Large intestine (tissue), 3 donors: ENCODE measurements around the gene OCA2. TPM values are rescaled to one million over a fixed set of nuclear protein-coding genes. Genes with fewer than 3 reads are reported as not detected.
"Not testable (repeated sequence)": the region's sequence is repeated elsewhere in the genome, so short reads cannot be mapped to it uniquely, and the experiment has no call there.

Source experiments
- DNase-seq, 2 donors: peaks; one replicate each; pipeline versions ENCODE4 v3.0.0 to v3.0.0-alpha.2; 2013
- H3K27ac ChIP-seq: one replicate; pipeline ENCODE4 v1.5.1; 2013; ENCODE audit warnings: low read length
- H3K27me3 ChIP-seq: 2 replicates; pipeline ENCODE4 v1.6.1; 2013; ENCODE audit warnings: low read length; ENCODE audit not compliant: control insufficient read depth, insufficient read depth
- H3K36me3 ChIP-seq: 2 replicates; pipeline ENCODE4 v1.6.1; 2013; ENCODE audit warnings: low read length; ENCODE audit not compliant: control insufficient read depth, insufficient read depth
- H3K4me1 ChIP-seq: one replicate; pipeline ENCODE4 v1.6.1; 2013; ENCODE audit warnings: low read length; ENCODE audit not compliant: control insufficient read depth, insufficient read depth
- H3K4me3 ChIP-seq: one replicate; pipeline ENCODE4 v1.5.1; 2013; ENCODE audit warnings: low read length
- H3K9me3 ChIP-seq: one replicate; pipeline ENCODE4 v1.6.1; 2013; ENCODE audit warnings: mild to moderate bottlenecking, low read depth, low read length, moderate library complexity; ENCODE audit not compliant: control insufficient read depth
- WGBS: methylation state at CpG from one replicate; pipeline ENCODE4 v1.1.5; 2013; ENCODE audit warnings: low lambda C conversion rate; ENCODE audit not compliant: insufficient coverage; 5-methylcytosine and 5-hydroxymethylcytosine counted together
- polyA plus RNA-seq: library from polyadenylated mRNA; unstranded; fragments of 120-200 nt; gene quantifications from one replicate; pipeline ENCODE4 v1.2.1, GENCODE V29; 2013

The OCA2 gene
- polyA plus RNA-seq, 1 donor, result 6.5 TPM

DNA sequence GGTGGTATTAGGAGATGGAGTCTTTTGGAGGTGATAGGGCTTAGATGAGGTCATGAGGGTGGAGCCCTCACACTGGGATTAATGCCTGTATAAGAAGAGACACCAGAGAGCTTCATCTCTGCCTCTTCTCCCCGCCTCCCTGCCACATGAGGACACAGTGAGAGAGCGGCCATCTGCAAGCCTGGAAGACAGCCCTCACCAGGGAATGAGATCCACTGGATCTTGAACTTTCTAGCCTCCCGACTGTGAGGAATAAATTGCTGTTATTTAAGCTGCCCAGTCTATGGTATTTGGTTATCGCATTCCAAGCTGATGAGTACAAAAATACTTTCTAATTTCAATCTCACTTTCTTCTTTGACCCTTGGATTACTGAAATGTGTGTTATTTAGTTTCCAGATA is 121.4 kb downstream of the OCA2 start:
- no peaks in the 10 kb centered on the region for H3K9me3 ChIP-seq
- H3K27ac ChIP-seq, result no peak overlapping the region
- no peaks in the 10 kb centered on the region for H3K36me3 ChIP-seq
- no peaks in the 10 kb centered on the region for H3K4me1 ChIP-seq
- WGBS, result no CpG with 5 or more reads among the region's 4 CpGs
- no peak overlapping the region for H3K4me3 ChIP-seq
- DNase-seq, result no peak
- no peaks in the 10 kb centered on the region for H3K27me3 ChIP-seq

DNA sequence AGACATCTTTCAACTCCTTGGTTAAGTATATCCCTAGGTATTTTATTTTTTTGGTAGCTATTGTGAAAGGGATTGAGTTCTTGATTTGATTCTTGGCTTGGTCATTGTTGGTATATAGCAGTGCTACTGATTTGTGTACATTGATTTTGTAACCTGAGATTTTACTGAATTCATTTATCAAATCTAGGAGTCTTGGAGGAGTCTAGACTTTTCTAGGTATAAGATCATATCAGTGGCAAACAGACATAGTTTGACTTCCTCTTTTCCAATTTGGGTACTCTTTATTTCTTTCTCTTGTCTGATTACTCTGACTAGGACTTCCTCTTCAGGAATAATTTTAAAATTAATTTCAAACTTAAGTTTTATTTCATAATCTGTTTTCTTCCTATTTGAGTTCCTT is 125.2 kb downstream of the OCA2 start:
- no peak overlapping the region for H3K27ac ChIP-seq
- H3K9me3 ChIP-seq, result no peaks in the 10 kb centered on the region
- no peak for DNase-seq
- no peak overlapping the region for H3K4me3 ChIP-seq
- H3K27me3 ChIP-seq, result no peaks in the 10 kb centered on the region
- no peaks in the 10 kb centered on the region for H3K4me1 ChIP-seq
- H3K36me3 ChIP-seq, result no peaks in the 10 kb centered on the region

DNA sequence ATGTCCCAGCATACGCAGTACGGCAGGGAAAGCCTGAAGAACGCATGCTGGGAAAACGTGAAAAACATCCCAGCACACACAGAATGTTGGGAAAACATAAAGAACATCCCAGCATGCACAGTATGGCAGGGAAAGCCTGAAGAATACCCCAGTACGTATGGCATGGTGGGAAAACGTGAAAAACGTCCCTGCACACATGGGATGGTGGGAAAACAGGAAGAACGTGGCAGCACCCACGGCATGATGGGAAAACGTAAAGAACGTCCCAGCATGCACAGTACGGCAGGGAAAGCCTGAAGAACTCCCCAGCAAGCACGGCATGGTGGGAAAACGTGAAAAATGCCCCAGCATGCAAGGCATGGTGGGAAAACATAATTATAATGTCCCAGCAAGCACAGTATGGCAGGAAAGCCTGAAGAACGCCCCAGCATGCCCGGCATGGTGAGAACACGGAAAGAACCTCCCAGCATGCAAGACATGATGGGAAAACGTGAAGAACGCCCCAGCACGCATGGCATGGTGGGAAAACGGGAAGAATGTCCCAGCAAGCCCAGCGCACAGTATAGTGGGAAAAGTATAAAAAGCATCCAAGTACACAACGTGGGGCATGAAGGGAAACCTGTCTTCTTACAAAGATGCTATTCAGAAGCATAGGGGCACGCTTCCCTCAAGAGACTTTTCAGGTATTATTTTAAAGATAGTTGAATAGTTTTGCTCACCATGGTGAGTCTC is 128.3 kb downstream of the OCA2 start:
- Histone ChIP-seq H3K4me3 (no peak overlapping the region), H3K9me3 (no peaks in the 10 kb centered on the region), H3K4me1 (no peaks in the 10 kb centered on the region), H3K27ac (no peak overlapping the region), H3K36me3 (no peaks in the 10 kb centered on the region), H3K27me3 (no peaks in the 10 kb centered on the region)
- WGBS, result 100% methylated on average over 2 of the region's 24 CpGs
- DNase-seq, result no peak

DNA sequence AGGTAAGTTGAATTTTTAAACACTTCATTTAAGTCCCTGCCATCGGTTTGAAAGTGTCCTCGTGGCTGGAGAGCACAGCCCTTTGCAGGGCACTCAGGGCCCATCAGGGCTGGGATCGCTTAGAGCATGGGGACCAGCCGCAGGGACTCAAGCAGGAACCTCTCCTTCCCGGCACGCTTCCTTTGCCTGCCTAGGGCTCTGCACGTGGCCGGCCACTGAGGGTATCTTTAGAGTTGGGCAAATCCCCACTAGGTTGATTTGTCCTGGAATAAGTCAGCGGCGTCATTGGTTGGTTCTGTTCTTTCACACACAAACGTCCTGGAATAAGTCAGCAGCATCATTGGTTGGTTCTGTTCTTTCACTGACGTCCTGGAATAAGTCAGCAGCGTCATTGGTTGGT is 131.6 kb downstream of the OCA2 start:
- Histone ChIP-seq H3K4me3 (no peak overlapping the region), H3K27ac (no peak overlapping the region), H3K4me1 (no peaks in the 10 kb centered on the region), H3K9me3 (no peaks in the 10 kb centered on the region), H3K36me3 (no peaks in the 10 kb centered on the region), H3K27me3 (no peaks in the 10 kb centered on the region)
- WGBS, result no CpG with 5 or more reads among the region's 13 CpGs
- DNase-seq, result no peak

DNA sequence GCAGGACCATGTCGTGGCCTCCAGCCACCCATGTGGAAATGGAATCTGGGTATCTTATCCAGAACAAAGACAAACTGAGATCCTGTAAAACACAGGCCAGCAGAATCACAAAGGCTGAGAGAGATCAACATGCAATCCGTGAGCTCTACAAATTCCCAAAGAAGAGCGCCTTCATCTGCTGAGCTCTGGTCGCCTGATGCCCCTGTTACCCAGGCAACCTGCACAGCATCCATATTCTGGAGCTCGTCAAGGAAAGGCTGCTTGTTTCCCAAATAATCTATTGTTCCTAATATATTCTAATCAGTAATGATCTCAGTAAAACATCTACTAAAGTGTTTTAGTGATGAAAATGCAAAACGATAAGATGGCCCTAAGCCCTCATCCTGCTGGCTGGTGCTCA is 133.6 kb downstream of the OCA2 start:
- Histone ChIP-seq H3K9me3 (no peaks in the 10 kb centered on the region), H3K4me1 (no peaks in the 10 kb centered on the region), H3K27ac (no peak overlapping the region), H3K27me3 (no peaks in the 10 kb centered on the region), H3K36me3 (no peaks in the 10 kb centered on the region), H3K4me3 (no peak overlapping the region)
- no peak for DNase-seq
- WGBS, result no CpG with 5 or more reads among the region's 6 CpGs

DNA sequence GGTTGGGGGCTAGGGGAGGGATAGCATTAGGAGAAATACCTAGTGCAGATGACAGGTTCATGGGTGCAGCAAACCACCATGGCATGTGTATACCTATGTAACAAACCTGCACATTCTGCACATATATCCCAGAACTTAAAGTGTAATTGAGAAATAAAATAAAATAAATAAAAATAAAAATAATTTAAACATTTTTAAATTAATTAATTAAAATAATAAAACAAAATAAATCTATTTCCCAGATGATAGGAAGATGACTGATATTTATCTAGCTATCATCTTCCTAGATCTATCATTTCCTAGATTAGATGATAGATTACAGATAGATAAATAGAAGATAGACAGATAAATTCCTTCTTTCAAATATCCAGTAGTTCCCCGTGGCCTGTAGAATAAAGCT is 137.3 kb downstream of the OCA2 start:
- Histone ChIP-seq H3K27me3 (no peaks in the 10 kb centered on the region), H3K4me3 (no peak overlapping the region), H3K27ac (no peak overlapping the region), H3K4me1 (no peaks in the 10 kb centered on the region), H3K36me3 (no peaks in the 10 kb centered on the region), H3K9me3 (peaks cover 2% of the 10 kb centered on the region)
- WGBS, result no CpG with 5 or more reads among the region's 1 CpG
- DNase-seq, result no peak

DNA sequence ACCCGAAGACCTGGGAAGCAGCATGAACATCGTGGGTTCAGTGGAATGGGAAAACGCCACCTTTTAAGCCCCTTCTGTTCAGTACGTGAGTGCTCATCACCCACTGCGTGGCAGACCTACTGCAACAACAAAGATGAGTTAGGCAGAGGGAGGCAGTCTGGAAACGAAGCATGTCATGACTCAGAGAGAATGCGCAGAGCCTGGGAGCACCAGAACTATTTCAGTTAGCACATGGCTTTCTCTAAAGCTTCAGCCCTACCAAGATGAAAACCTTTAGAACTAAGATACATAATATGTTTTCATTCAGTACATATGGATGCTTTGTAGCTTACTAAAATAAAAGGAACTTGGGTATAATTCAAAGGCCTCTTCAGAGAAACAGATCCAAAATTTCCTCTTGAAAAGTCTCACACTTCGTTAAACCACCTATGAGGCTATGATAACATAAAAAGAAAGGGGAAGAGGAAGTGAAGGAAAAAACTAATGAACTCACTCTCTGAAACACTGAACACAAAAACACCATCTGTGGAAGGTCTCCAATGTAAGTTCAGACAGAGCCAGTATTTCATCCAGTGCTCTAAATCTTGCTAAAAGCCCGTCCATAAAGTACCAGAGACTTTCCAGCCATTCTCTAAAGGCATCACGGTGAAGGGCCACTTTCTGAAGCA is 140.1 kb downstream of the OCA2 start:
- Histone ChIP-seq H3K4me3 (no peak overlapping the region), H3K27me3 (no peaks in the 10 kb centered on the region), H3K27ac (no peak overlapping the region), H3K36me3 (no peaks in the 10 kb centered on the region), H3K4me1 (no peaks in the 10 kb centered on the region), H3K9me3 (peaks cover 2% of the 10 kb centered on the region)
- no CpG with 5 or more reads among the region's 10 CpGs for WGBS
- DNase-seq, result no peak

DNA sequence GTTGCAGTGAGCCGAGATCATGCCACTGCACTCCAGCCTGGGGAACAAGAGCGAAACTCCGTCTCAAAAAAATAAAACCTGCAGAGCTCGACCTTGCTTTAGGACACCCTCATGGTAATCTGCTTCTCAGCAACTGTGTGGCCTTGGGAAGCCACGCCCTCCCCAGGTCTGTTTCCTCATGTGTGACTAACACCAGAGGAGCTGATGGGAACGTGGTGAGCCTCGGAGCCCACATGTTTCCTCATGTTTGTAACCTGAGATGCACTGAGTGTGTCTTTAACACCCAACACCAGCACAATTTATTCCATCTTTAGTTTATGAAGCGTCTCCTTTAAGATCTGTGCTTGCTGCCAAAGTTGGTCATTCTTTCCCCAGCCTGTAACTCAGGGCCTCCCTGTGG is 142.8 kb downstream of the OCA2 start:
- Histone ChIP-seq H3K36me3 (no peaks in the 10 kb centered on the region), H3K27me3 (no peaks in the 10 kb centered on the region), H3K27ac (no peak overlapping the region), H3K4me3 (no peak overlapping the region), H3K4me1 (no peaks in the 10 kb centered on the region), H3K9me3 (peaks cover 2% of the 10 kb centered on the region)
- no CpG with 5 or more reads among the region's 8 CpGs for WGBS
- peak in 1 of 2 donors; percentile 14 for DNase-seq

DNA sequence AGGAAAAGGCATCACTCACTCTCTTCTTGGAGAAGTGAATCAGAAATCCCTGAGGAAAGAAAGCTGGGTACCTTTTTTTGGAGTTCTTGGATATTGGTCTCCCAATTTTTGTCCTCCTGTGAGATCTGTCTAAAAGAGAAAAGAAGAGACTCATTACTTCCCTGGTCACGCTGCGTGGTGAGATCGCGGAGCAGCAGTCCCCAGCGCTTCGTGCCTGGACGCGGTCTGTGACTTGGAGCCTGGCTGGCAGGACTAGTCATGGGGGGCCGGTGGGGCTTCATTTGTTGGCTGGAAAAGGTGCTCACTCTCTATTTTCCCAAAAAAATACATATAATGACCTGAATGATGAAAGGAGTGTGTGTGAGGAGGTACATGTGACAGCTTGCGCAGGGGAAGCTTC is 144.0 kb downstream of the OCA2 start:
- Histone ChIP-seq H3K9me3 (peaks cover 2% of the 10 kb centered on the region), H3K27ac (no peak overlapping the region), H3K4me3 (no peak overlapping the region), H3K4me1 (no peaks in the 10 kb centered on the region), H3K36me3 (no peaks in the 10 kb centered on the region), H3K27me3 (no peaks in the 10 kb centered on the region)
- no peak for DNase-seq
- 100% methylated on average over 1 of the region's 10 CpGs for WGBS

DNA sequence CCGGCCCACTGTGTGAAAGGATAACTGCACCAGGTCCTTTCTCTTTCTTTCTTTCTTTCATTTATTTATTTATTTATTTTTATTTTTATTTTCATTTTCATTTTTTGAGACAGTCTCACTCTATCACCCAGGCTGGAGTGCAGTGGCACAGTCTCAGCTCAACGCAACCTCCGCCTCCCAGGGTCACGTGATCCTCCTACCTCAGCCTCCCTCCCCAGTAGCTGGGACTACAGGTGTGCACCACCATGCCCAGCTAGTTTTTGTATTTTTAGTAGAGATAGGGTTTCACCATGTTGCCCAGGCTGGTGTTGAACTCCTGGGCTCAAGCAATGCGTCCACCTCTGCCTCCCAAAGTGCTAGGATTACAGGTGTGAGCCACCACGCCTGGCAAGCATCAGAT is 146.5 kb downstream of the OCA2 start:
- WGBS, result 100% methylated on average over 1 of the region's 6 CpGs

More for the DNA sequence above, 146.5 kb downstream of the OCA2 start:
- not testable (repeated sequence) for H3K36me3 ChIP-seq, H3K27ac ChIP-seq, DNase-seq, H3K4me3 ChIP-seq, H3K27me3 ChIP-seq, H3K4me1 ChIP-seq, H3K9me3 ChIP-seq
